DOHH2 (cell line): Measurements from ENCODE around the gene MAZ.

ENCODE experiments used
- H3F3A ChIP-seq: fragments of 200-600 bp; sonication (generic), shearing (Covaris generic); 2 replicates; pipeline ENCODE4 v1.6.0; 2016; ENCODE audit warnings: antibody characterized with exemption, mild to moderate bottlenecking; ENCODE audit not compliant: control insufficient read depth, insufficient read depth
- H3K27ac ChIP-seq: fragments of 200-600 bp; sonication (generic); 2 replicates; pipeline ENCODE4 v1.5.1; 2014; ENCODE audit warnings: low read depth, mild to moderate bottlenecking, low read length, moderate library complexity
- H3K27me3 ChIP-seq: fragments of 200-600 bp; sonication (generic); 2 replicates; pipeline ENCODE4 v1.6.1; 2014; ENCODE audit warnings: mild to moderate bottlenecking, low read length, mixed read lengths; ENCODE audit not compliant: control insufficient read depth
- H3K36me3 ChIP-seq: fragments of 200-600 bp; sonication (generic); 2 replicates; pipeline ENCODE4 v1.6.1; 2014; ENCODE audit warnings: mild to moderate bottlenecking, low read length, moderate library complexity, mixed read lengths; ENCODE audit not compliant: control insufficient read depth
- H3K4me1 ChIP-seq: fragments of 200-600 bp; sonication (generic); 2 replicates; pipeline ENCODE4 v1.6.1; 2014; ENCODE audit warnings: mild to moderate bottlenecking, low read length, mixed read lengths; ENCODE audit not compliant: control insufficient read depth
- H3K4me2 ChIP-seq: fragments of 200-600 bp; sonication (generic); 2 replicates; pipeline ENCODE4 v1.6.0; 2014; ENCODE audit warnings: mild to moderate bottlenecking, low read length, moderate library complexity
- H3K4me3 ChIP-seq: fragments of 200-600 bp; sonication (generic); 2 replicates; pipeline ENCODE4 v1.5.1; 2014; ENCODE audit warnings: mild to moderate bottlenecking, low read length, mixed read lengths
- H3K79me2 ChIP-seq: fragments of 200-600 bp; sonication (generic); 2 replicates; pipeline ENCODE4 v1.6.1; 2014; ENCODE audit warnings: mild to moderate bottlenecking, low read length, mixed read lengths; ENCODE audit not compliant: control insufficient read depth
- H3K9me2 ChIP-seq: fragments of 200-600 bp; sonication (generic); replicated peaks from 2 replicates; pipeline ENCODE4 v1.6.1; 2014; ENCODE audit warnings: mild to moderate bottlenecking, low read length, mixed read lengths; ENCODE audit not compliant: control insufficient read depth
- H3K9me3 ChIP-seq: fragments of 200-600 bp; sonication (generic); 2 replicates; pipeline ENCODE4 v1.6.1; 2014; ENCODE audit warnings: antibody characterized with exemption, low read length, mixed read lengths; ENCODE audit not compliant: control insufficient read depth, insufficient read depth
- H4K20me1 ChIP-seq: fragments of 200-600 bp; sonication (generic); 2 replicates; pipeline ENCODE4 v1.6.0; 2014; ENCODE audit warnings: low read depth, mild to moderate bottlenecking, antibody characterized with exemption, low read length, moderate library complexity; ENCODE audit not compliant: control insufficient read depth, insufficient read depth
- EZH2phosphoT487 ChIP-seq: fragments of 200-600 bp; sonication (generic); IDR thresholded peaks from 2 replicates; pipeline ENCODE4 v1.6.1; 2017; ENCODE audit warnings: borderline replicate concordance, mild to moderate bottlenecking, antibody characterized with exemption, low read length, moderate library complexity, mixed read lengths
- TF ChIP-seq, protein P1 (sequence below): fragments of 200-600 bp; sonication (generic); IDR thresholded peaks from one replicate; pipeline ENCODE4 v1.5.1; 2014; ENCODE audit warnings: antibody characterized with exemption, mild to moderate bottlenecking, low read depth, low read length; ENCODE audit not compliant: poor library complexity, severe bottlenecking

Gene MAZ

DNA sequence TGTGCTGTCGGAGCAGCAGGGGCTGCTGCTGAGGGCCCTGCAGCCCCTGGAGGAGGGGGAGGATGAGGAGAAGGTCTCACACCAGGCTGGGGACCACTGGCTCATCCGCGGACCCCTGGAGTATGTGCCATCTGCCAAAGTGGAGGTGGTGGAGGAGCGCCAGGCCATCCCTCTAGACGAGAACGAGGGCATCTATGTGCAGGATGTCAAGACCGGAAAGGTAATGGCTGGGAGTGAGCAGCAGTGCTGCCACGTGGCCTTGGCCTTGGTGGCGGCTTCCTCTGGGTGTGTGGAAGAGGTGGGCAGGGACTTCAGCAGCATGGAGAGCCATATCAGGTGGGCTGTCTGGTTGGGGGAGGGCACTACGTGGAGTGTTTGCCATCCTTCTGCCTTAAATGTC, 33.9 kb downstream of the MAZ start:
- Histone ChIP-seq H3K4me1 (no peaks in the 10 kb centered on the region), H3K36me3 (no peaks in the 10 kb centered on the region), H3K9me3 (no peaks in the 10 kb centered on the region), H3K9me2 (no peaks in the 10 kb centered on the region), H3K4me2 (no peak overlapping the region), H3K79me2 (no peaks in the 10 kb centered on the region), H3K27ac (no peak overlapping the region), H4K20me1 (no peaks in the 10 kb centered on the region), H3F3A (no peaks in the 10 kb centered on the region), H3K4me3 (no peak overlapping the region), H3K27me3 (no peaks in the 10 kb centered on the region)
- no peak for TF ChIP-seq EZH2phosphoT487
- TF ChIP-seq, protein P1, sequence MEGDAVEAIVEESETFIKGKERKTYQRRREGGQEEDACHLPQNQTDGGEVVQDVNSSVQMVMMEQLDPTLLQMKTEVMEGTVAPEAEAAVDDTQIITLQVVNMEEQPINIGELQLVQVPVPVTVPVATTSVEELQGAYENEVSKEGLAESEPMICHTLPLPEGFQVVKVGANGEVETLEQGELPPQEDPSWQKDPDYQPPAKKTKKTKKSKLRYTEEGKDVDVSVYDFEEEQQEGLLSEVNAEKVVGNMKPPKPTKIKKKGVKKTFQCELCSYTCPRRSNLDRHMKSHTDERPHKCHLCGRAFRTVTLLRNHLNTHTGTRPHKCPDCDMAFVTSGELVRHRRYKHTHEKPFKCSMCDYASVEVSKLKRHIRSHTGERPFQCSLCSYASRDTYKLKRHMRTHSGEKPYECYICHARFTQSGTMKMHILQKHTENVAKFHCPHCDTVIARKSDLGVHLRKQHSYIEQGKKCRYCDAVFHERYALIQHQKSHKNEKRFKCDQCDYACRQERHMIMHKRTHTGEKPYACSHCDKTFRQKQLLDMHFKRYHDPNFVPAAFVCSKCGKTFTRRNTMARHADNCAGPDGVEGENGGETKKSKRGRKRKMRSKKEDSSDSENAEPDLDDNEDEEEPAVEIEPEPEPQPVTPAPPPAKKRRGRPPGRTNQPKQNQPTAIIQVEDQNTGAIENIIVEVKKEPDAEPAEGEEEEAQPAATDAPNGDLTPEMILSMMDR: no peak

DNA sequence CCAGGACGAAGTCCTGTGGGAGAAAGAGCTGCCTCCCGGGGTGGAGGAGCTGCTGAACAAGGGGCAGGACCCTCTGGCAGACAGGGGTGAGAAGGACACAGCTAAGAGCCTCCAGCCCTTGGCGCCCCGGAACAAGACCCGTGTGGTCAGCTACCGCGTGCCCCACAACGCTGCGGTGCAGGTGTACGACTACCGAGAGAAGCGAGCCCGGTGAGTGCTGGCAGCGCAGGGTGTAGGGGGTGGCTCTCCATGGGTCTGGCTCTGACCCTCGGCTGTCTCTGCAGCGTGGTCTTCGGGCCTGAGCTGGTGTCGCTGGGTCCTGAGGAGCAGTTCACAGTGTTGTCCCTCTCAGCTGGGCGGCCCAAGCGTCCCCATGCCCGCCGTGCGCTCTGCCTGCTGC, 35.3 kb downstream of the MAZ start:
- Histone ChIP-seq H4K20me1 (no peaks in the 10 kb centered on the region), H3F3A (no peaks in the 10 kb centered on the region), H3K27me3 (no peaks in the 10 kb centered on the region), H3K27ac (no peak overlapping the region), H3K4me3 (no peak overlapping the region), H3K4me2 (no peak overlapping the region), H3K9me2 (no peaks in the 10 kb centered on the region), H3K9me3 (no peaks in the 10 kb centered on the region), H3K4me1 (no peaks in the 10 kb centered on the region), H3K79me2 (no peaks in the 10 kb centered on the region), H3K36me3 (no peaks in the 10 kb centered on the region)
- no peak for TF ChIP-seq EZH2phosphoT487
- TF ChIP-seq, protein P1: no peak

DNA sequence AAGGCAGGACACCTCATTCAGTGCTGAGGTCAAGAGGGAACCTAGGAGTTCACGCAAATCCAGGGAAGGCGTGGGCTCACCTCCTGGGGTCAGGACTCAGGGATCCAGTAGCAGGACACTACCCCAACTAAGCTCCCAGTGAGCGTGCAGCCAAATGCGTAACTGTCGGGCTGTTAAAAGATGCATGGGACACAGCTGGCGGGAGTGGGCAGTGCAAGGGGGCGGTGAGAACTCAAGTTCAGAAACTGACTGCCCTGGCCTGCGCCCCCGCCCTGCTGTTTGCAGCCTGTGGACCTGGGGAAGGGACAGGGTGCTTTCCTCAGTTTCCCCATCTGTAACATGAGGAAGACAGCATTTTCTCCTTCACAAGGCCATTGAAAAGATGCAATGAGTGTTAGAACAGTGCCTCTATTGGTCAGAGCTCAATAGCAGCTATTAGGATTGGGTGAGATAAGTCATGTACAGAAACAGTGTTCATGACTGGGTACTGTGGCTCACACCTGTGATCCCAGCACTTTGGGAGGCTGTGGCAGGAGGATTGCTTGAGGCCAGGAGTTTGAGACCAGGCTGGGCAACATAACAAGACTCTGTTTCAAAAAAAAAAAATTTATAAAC, 36.5 kb downstream of the MAZ start:
- H3K36me3 ChIP-seq: no peaks in the 10 kb centered on the region
- no peaks in the 10 kb centered on the region for H4K20me1 ChIP-seq
- no peaks in the 10 kb centered on the region for H3K79me2 ChIP-seq
- no peaks in the 10 kb centered on the region for H3K9me3 ChIP-seq
- no peaks in the 10 kb centered on the region for H3K4me1 ChIP-seq
- H3K27me3 ChIP-seq: no peaks in the 10 kb centered on the region
- no peak for TF ChIP-seq EZH2phosphoT487
- TF ChIP-seq, protein P1: peak; percentile 28
- H3K9me2 ChIP-seq: no peaks in the 10 kb centered on the region
- H3F3A ChIP-seq: no peaks in the 10 kb centered on the region
- H3K27ac ChIP-seq: no peak overlapping the region
- H3K4me2 ChIP-seq: no peak overlapping the region
- no peak overlapping the region for H3K4me3 ChIP-seq

DNA sequence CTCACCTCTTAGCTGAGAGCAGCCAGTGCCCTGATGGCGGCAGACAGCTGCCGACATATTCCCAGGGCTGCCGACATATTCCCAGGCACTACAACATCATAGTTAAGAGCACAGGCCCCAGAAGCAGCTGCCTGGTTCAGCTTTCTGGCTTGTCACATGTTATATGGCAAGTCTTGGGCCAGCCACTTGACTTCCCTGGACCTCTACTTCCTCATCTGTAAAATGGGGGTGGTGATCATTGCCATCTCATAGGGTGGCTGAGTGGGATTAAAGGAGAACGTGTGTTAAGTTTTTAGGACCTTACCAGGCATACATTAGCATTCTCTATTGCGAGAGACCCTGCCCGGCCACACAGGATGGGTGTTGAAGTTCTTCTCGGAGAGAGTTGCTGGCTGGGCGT, 37.6 kb downstream of the MAZ start:
- no peaks in the 10 kb centered on the region for H3F3A ChIP-seq

More for the DNA sequence above, 37.6 kb downstream of the MAZ start:
- Histone ChIP-seq H3K36me3 (no peaks in the 10 kb centered on the region), H3K4me2 (no peak overlapping the region), H3K4me1 (no peaks in the 10 kb centered on the region), H4K20me1 (no peaks in the 10 kb centered on the region), H3K79me2 (no peaks in the 10 kb centered on the region), H3K9me2 (no peaks in the 10 kb centered on the region), H3K27ac (no peak overlapping the region), H3K27me3 (no peaks in the 10 kb centered on the region), H3K9me3 (no peaks in the 10 kb centered on the region), H3K4me3 (no peak overlapping the region)
- no peak for TF ChIP-seq EZH2phosphoT487
- TF ChIP-seq, protein P1: no peak
